HCT116 (cell line): Measurements from ENCODE around the gene PSME2. TPM values are rescaled to one million over a fixed set of nuclear protein-coding genes. Genes with fewer than 3 reads are reported as not detected.

ENCODE experiments used
- ATAC-seq: fragments of 200-7000 bp; cut with Tn5 transposase; 2 replicates; pipeline ENCODE4 v1.9.1; 2020; ENCODE audit warnings: mild to moderate bottlenecking, moderate library complexity
- BruUV-seq: library from RNA; stranded (reverse); fragments of 400-500 nt; replicated peaks from 2 replicates; lab custom pipeline; 2021; lab: Mats Ljungman, UMichigan
- CTCF ChIA-PET: fragments of 300-600 bp; sonication (Branson Sonifier 250); formaldehyde crosslinking; loops from one replicate; lab custom pipeline; 2021; ENCODE audit warnings: antibody characterized with exemption; lab: Charles Lee
- POLR2A ChIA-PET: fragments of 300-600, 350-600 bp; sonication (Branson Sonifier 250); formaldehyde crosslinking; loops from one replicate; lab custom pipeline; 2021; ENCODE audit warnings: antibody characterized with exemption; lab: Charles Lee
- RAD21 ChIA-PET, 2 experiments: fragments of 300-600 bp; sonication (Branson Sonifier 250); formaldehyde crosslinking; loops; one replicate each; lab custom pipeline; 2023; ENCODE audit warnings: low total read pairs in 2 of 2; ENCODE audit not compliant: uncharacterized antibody in 2 of 2, unreplicated experiment in 2 of 2, low non-redundant PET in 1 of 2; lab: Charles Lee
- DNase-seq: peaks from one replicate; pipeline ENCODE4 v3.0.0-alpha.2; 2010; ENCODE audit warnings: low read depth, low spot score
- H2AFZ ChIP-seq: fragments of 200-600 bp; shearing (Covaris generic), sonication (generic); 2 replicates; pipeline ENCODE4 v1.6.1; 2017; ENCODE audit warnings: low read depth, mixed run types, mixed read lengths, antibody characterized with exemption, low read length; ENCODE audit not compliant: poor library complexity, severe bottlenecking
- H3K27ac ChIP-seq: 2 replicates; pipeline ENCODE4 v1.5.1; 2012; ENCODE audit warnings: low read depth, low read length
- H3K27me3 ChIP-seq: fragments of 200-600 bp; sonication (generic); 2 replicates; pipeline ENCODE4 v1.6.1; 2016; ENCODE audit warnings: mixed run types, low read length, mixed read lengths; ENCODE audit not compliant: insufficient read depth
- H3K36me3 ChIP-seq, 2 experiments: fragments of 200-500 bp in 1 of 2; fragments of 200-600 bp in 1 of 2; sonication (Bioruptor generic) in 1 of 2; sonication (generic) in 1 of 2; 2 replicates each; pipeline versions ENCODE4 v1.5.1 to v1.6.1; 2014 to 2016; ENCODE audit warnings: low read length in 2 of 2, inconsistent platforms in 1 of 2, mixed read lengths in 1 of 2, mixed run types in 1 of 2; ENCODE audit not compliant: insufficient read depth in 2 of 2, control insufficient read depth in 1 of 2
- H3K4me1 ChIP-seq, 2 experiments: fragments of 200-600 bp in 1 of 2; sonication (generic) in 1 of 2; 2 replicates each; pipeline versions ENCODE4 v1.5.1 to v1.6.1; 2012 to 2017; ENCODE audit warnings: low read length in 2 of 2, inconsistent platforms in 1 of 2, mild to moderate bottlenecking in 1 of 2, mixed read lengths in 1 of 2, mixed run types in 1 of 2, moderate library complexity in 1 of 2; ENCODE audit not compliant: insufficient read depth in 2 of 2, control insufficient read depth in 1 of 2
- H3K4me2 ChIP-seq: fragments of 200-600 bp; sonication (generic); 2 replicates; pipeline ENCODE4 v1.6.1; 2017; ENCODE audit warnings: mixed run types, low read length, mixed read lengths
- H3K4me3 ChIP-seq, 2 experiments: fragments of 200-600 bp in 1 of 2; sonication (generic) in 1 of 2; replicated peaks in 1 of 2; 2 replicates each; pipeline ENCODE4 v1.5.1; 2011 to 2016; ENCODE audit warnings: low read length in 2 of 2, control low read depth in 1 of 2, low read depth in 1 of 2, mild to moderate bottlenecking in 1 of 2, mixed read lengths in 1 of 2, mixed run types in 1 of 2
- H3K79me2 ChIP-seq: fragments of 200-600 bp; sonication (generic); 2 replicates; pipeline ENCODE4 v1.6.1; 2017; ENCODE audit warnings: mild to moderate bottlenecking, mixed run types, low read length, moderate library complexity, mixed read lengths; ENCODE audit not compliant: insufficient read depth
- H3K9ac ChIP-seq: fragments of 200-600 bp; sonication (generic); 2 replicates; pipeline ENCODE4 v1.6.1; 2016; ENCODE audit warnings: low read length, mixed read lengths
- H3K9me2 ChIP-seq: fragments of 200-600 bp; sonication (generic), shearing (Covaris generic); 2 replicates; pipeline ENCODE4 v1.6.1; 2017; ENCODE audit warnings: mixed run types, mild to moderate bottlenecking, moderate library complexity; ENCODE audit not compliant: insufficient read depth
- H3K9me3 ChIP-seq, 2 experiments: fragments of 200-500 bp in 1 of 2; fragments of 200-600 bp in 1 of 2; sonication (Bioruptor generic) in 1 of 2; sonication (generic) in 1 of 2; 2 replicates each; pipeline ENCODE4 v1.6.1; 2014 to 2017; ENCODE audit warnings: low read length in 2 of 2, mixed read lengths in 2 of 2, inconsistent platforms in 1 of 2, low read depth in 1 of 2, mild to moderate bottlenecking in 1 of 2, mixed run types in 1 of 2, moderate library complexity in 1 of 2; ENCODE audit not compliant: control insufficient read depth in 1 of 2, insufficient read depth in 1 of 2
- H4K20me1 ChIP-seq: fragments of 200-600 bp; sonication (generic), shearing (Covaris generic); 2 replicates; pipeline ENCODE4 v1.6.1; 2017; ENCODE audit warnings: mixed run types, mild to moderate bottlenecking, moderate library complexity; ENCODE audit not compliant: insufficient read depth
- ATF3 ChIP-seq: IDR thresholded peaks from 2 replicates; pipeline ENCODE4 v1.6.1; 2012
- CBX3 ChIP-seq: IDR thresholded peaks from 2 replicates; pipeline ENCODE4 v1.6.1; 2012; ENCODE audit warnings: low read depth
- CEBPB ChIP-seq: IDR thresholded peaks from 2 replicates; pipeline ENCODE4 v1.6.1; 2012; ENCODE audit warnings: low read depth
- ELF1 ChIP-seq: IDR thresholded peaks from 2 replicates; pipeline ENCODE4 v1.6.1; 2012; ENCODE audit warnings: low read depth, borderline replicate concordance
- EZH2phosphoT487 ChIP-seq: fragments of 200-600 bp; IDR thresholded peaks from 2 replicates; pipeline ENCODE4 v1.6.1; 2018; ENCODE audit warnings: antibody characterized with exemption, borderline replicate concordance
- FOSL1 ChIP-seq: IDR thresholded peaks from 2 replicates; pipeline ENCODE4 v1.6.1; 2012; ENCODE audit warnings: low read depth
- JUND ChIP-seq: IDR thresholded peaks from 2 replicates; pipeline ENCODE4 v1.6.1; 2012
- POLR2A ChIP-seq: IDR thresholded peaks from 2 replicates; pipeline ENCODE4 v1.7.0; 2011; ENCODE audit warnings: borderline replicate concordance; ENCODE audit not compliant: insufficient read depth, insufficient read length; ENCODE audit errors: extremely low read depth
- POLR2AphosphoS5 ChIP-seq: IDR thresholded peaks from 2 replicates; pipeline ENCODE4 v1.6.1; 2011; ENCODE audit warnings: mild to moderate bottlenecking, low read depth, low read length, moderate library complexity
- RAD21 ChIP-seq: IDR thresholded peaks from 2 replicates; pipeline ENCODE4 v1.6.1; 2012; ENCODE audit warnings: low read depth, mild to moderate bottlenecking
- SIN3A ChIP-seq: IDR thresholded peaks from 2 replicates; pipeline ENCODE4 v1.6.1; 2012; ENCODE audit warnings: low read depth
- SP1 ChIP-seq: IDR thresholded peaks from 2 replicates; pipeline ENCODE4 v1.6.1; 2012; ENCODE audit warnings: low read depth
- TCF7L2 ChIP-seq: IDR thresholded peaks from 2 replicates; pipeline ENCODE4 v1.7.0; 2011; ENCODE audit warnings: borderline replicate concordance, inconsistent platforms; ENCODE audit not compliant: insufficient read depth, insufficient read length; ENCODE audit errors: extremely low read depth
- ZFX ChIP-seq: fragments of 450-650 bp; IDR thresholded peaks from 2 replicates; pipeline ENCODE4 v1.6.1; 2017
- ZNF274 ChIP-seq: fragments of 200-500 bp; sonication (Bioruptor generic); IDR thresholded peaks from 2 replicates; pipeline ENCODE4 v1.6.1; 2014; ENCODE audit warnings: mild to moderate bottlenecking, low read depth, low read length, inconsistent platforms
- intact Hi-C: fragments of 100-400 bp; cut with micrococcal nuclease; formaldehyde crosslinking; loops from 2 replicates; pipeline ENCODE4 v1.10.0; 2022
- total RNA-seq: library from RNA; stranded (reverse); gene quantifications from one replicate; pipeline ENCODE4 v1.2.1, GENCODE V29; 2021; ENCODE audit not compliant: unreplicated experiment
- TF ChIP-seq, protein P1 (sequence below): IDR thresholded peaks from 2 replicates; pipeline ENCODE4 v1.6.1; 2012; ENCODE audit warnings: low read depth

Gene PSME2
- total RNA-seq, 1 experiment from 2014 or later: 160 TPM

- Histone ChIP-seq H3K27me3 (no peaks in the 10 kb centered on the region), H3K4me2 (no peak overlapping the region), H3K9me2 (no peaks in the 10 kb centered on the region), H3K4me3 (no peak overlapping the region), H3K9ac (no peak overlapping the region), H3K79me2 (no peaks in the 10 kb centered on the region), H3K4me1 (no peaks in the 10 kb centered on the region), H3K9me3 (no peaks in the 10 kb centered on the region), H3K27ac (no peak overlapping the region), H4K20me1 (no peaks in the 10 kb centered on the region), H3K36me3 (no peaks in the 10 kb centered on the region), H2AFZ (no peak overlapping the region)
- intact Hi-C loops: no loop called here
- ChIA-PET CTCF (interaction anchor here (0.8 kb wide), 1 partner anchor 12 kb away, joined by 3 read pairs; the partner anchor contains the start of gene IRF9), POLR2A (no interaction called here), RAD21 (no interaction called here)
- no TSS peak for BruUV-seq
- ATAC-seq (no peak), DNase-seq (no peak)
- TF ChIP-seq SIN3A: no peak
- TF ChIP-seq JUND: no peak
- no peak for TF ChIP-seq POLR2AphosphoS5
- no peak for TF ChIP-seq ELF1
- TF ChIP-seq SP1: no peak
- no peak for TF ChIP-seq TCF7L2
- TF ChIP-seq EZH2phosphoT487: no peak
- TF ChIP-seq RAD21: no peak
- TF ChIP-seq POLR2A: no peak
- no peak for TF ChIP-seq ATF3
- TF ChIP-seq CEBPB: no peak
- no peak for TF ChIP-seq ZNF274
- TF ChIP-seq ZFX: no peak
- TF ChIP-seq, protein P1, sequence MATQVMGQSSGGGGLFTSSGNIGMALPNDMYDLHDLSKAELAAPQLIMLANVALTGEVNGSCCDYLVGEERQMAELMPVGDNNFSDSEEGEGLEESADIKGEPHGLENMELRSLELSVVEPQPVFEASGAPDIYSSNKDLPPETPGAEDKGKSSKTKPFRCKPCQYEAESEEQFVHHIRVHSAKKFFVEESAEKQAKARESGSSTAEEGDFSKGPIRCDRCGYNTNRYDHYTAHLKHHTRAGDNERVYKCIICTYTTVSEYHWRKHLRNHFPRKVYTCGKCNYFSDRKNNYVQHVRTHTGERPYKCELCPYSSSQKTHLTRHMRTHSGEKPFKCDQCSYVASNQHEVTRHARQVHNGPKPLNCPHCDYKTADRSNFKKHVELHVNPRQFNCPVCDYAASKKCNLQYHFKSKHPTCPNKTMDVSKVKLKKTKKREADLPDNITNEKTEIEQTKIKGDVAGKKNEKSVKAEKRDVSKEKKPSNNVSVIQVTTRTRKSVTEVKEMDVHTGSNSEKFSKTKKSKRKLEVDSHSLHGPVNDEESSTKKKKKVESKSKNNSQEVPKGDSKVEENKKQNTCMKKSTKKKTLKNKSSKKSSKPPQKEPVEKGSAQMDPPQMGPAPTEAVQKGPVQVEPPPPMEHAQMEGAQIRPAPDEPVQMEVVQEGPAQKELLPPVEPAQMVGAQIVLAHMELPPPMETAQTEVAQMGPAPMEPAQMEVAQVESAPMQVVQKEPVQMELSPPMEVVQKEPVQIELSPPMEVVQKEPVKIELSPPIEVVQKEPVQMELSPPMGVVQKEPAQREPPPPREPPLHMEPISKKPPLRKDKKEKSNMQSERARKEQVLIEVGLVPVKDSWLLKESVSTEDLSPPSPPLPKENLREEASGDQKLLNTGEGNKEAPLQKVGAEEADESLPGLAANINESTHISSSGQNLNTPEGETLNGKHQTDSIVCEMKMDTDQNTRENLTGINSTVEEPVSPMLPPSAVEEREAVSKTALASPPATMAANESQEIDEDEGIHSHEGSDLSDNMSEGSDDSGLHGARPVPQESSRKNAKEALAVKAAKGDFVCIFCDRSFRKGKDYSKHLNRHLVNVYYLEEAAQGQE: no peak
- TF ChIP-seq FOSL1: no peak
- no peak for TF ChIP-seq CBX3
- TF ChIP-seq, all 23 proteins: peak for 0
Observed at GRCh38 chr14:24172871-24173281, 26.5 kb upstream of the PSME2 start.
